OCI-LY3 (cell line): ENCODE measurements around the gene NANS.

Source experiments
- EZH2phosphoT487 ChIP-seq: fragments of 200-600 bp; shearing (Covaris generic); IDR thresholded peaks from 2 replicates; pipeline ENCODE4 v1.6.1; 2018; ENCODE audit warnings: antibody characterized with exemption, mixed run types, low read depth
- TF ChIP-seq, protein P1 (sequence below): fragments of 200-600, 300-600 bp; sonication (generic); IDR thresholded peaks from 2 replicates; pipeline ENCODE4 v1.5.1; 2014; ENCODE audit warnings: antibody characterized with exemption, low read length, low read depth

DNA sequence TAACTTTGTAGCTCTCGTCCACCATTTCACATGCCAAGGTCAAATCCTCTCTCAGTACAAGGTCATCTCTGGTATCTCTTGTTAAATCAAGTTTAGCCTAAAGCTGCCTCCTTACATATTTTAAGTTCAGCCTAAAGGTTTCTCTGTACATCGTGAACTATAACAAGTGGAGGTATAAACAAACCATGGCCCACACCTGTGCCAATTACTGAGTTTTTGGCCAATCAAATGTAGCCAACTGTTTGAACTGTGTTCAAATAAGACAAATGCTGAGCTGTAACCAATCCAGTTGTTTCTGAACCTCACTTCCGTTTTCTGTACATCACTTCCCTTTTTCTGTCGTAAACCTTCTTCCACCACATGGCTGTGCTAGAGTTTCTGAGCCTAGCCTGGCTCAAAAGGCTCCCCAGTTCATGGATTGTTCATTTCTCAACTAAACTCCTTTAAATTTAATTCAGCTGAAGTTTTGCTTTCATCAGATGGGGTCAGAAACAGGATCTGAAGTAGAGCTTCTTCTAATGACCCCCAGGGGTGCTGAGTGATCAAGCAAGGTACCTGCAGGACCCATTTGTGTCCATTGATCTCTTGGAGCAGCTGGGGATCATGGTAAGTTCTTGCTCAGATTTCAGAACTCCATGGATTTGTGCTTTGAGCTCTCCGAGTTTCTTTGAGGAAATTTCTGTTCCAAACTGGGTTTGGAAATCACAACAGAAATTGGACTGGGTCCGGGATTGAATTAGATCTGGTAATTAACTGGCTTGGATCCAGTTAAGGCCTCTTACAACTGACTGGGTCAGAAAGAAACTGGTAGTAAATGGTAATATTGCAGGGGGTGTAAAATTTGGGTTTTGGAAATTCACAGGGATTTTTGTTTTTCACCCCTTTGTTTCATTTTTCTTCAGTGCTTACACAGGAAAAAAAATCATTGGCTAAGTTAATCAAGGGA, 11.0 kb upstream of the NANS start:
- no peak for TF ChIP-seq EZH2phosphoT487
- TF ChIP-seq, protein P1, sequence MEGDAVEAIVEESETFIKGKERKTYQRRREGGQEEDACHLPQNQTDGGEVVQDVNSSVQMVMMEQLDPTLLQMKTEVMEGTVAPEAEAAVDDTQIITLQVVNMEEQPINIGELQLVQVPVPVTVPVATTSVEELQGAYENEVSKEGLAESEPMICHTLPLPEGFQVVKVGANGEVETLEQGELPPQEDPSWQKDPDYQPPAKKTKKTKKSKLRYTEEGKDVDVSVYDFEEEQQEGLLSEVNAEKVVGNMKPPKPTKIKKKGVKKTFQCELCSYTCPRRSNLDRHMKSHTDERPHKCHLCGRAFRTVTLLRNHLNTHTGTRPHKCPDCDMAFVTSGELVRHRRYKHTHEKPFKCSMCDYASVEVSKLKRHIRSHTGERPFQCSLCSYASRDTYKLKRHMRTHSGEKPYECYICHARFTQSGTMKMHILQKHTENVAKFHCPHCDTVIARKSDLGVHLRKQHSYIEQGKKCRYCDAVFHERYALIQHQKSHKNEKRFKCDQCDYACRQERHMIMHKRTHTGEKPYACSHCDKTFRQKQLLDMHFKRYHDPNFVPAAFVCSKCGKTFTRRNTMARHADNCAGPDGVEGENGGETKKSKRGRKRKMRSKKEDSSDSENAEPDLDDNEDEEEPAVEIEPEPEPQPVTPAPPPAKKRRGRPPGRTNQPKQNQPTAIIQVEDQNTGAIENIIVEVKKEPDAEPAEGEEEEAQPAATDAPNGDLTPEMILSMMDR: no peak; the same call in 1 of the 2 replicates
